Eye (tissue), 1 donor: ENCODE results near the gene CD86.
"Not testable (repeated sequence)": the region's sequence is repeated elsewhere in the genome, so short reads cannot be mapped to it uniquely, and the experiment has no call there.

ENCODE experiments used
- DNase-seq: peaks from one replicate; pipeline ENCODE4 v3.0.0-alpha.2; 2015

CD86 gene, protein sequence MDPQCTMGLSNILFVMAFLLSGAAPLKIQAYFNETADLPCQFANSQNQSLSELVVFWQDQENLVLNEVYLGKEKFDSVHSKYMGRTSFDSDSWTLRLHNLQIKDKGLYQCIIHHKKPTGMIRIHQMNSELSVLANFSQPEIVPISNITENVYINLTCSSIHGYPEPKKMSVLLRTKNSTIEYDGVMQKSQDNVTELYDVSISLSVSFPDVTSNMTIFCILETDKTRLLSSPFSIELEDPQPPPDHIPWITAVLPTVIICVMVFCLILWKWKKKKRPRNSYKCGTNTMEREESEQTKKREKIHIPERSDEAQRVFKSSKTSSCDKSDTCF

DNA sequence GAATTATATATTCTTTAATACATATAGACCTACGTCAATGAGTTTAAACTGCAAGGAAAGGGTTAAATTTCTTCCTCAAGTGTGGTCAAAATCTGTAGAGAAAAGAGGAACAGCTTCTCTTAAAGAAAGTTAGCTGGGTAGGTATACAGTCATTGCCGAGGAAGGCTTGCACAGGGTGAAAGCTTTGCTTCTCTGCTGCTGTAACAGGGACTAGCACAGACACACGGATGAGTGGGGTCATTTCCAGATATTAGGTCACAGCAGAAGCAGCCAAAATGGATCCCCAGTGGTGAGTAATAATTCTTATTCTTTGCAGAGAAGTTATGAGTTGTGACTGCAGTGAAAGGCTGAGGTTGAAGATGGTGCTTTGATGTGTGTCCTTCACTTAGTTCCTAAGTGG, at the start of gene CD86:
CD86 (plus strand) TSS at position 148 of the 400 bp plus-strand sequence; CDS start at position 276, 128 bp downstream.
- no peak for DNase-seq

DNA sequence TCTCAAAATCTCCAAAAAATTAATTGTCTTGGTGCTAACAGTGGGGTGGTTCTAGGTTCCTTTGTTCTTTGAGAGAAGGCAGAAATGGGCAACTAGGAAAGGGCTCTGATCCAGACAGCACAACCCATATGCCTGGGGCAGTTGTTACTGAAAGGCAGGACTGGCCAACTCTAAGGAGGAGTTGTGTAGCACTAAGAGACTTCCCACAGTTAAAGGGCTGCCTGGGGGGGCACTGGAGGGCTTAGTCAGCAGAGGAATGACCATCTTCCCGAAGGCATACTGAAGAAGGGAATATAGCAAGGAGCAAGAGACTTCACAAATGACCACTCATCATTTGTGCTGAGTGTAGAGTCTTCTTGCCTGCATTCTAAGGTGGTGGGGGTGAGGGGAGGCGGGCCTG, 48.9 kb upstream of the CD86 start:
- no peak for DNase-seq

DNA sequence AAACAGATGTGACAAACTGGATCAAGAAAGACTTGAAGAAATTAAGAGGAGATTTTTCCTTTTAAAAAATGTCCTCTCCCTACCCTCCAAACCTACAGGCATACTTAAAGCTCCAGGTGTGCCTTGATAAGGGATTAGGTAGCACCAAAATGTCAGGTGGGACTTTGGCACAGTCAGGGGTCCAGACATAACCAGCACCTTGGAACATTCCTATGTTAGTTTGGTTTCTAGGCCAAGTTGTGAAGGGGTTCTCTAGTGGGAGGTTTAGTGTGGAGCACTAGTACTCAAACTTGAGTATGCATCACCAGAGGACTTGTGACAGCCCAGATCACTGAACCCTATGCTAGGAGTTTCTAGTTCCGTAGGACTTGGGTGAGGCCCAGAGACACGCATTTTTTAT, 47.0 kb upstream of the CD86 start:
- DNase-seq: no peak

DNA sequence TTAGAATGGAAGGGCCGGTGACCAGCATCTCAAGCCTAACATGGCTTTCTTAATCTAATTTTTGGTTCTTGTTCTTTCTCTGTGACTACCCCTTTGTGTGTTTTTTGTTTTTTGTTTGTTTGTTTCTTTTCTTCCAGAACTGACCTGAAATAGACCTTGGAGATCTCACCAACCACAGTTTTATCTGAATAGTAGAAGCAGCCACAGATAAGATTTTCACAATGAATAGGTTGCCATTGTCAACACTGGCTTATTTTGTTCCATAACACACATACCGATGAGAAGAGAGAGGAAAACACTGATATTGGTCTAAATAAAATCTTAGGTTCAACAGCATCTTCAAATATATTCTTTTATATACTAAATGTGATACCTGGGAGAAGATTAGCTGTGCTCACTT, 44.7 kb upstream of the CD86 start:
- DNase-seq: no peak

DNA sequence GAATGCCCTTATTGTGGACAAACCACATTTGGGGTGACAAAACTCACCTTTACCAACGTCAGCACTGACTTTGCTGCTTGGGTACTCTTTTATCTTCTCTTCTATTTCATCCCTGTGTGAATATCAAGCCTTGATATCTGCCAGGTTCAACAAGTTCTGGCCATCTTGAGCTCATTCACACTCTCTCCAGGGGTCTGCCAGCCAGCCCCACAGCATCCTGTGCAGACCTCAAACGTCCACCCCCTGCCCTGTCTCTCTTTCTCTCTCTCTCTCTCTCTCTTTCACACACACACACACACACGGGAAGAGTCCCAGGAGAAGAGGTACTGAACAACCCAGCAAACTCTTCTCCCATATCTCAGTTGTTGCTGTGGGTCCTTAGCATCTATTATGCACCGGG, 43.8 kb upstream of the CD86 start:
- DNase-seq: no peak

DNA sequence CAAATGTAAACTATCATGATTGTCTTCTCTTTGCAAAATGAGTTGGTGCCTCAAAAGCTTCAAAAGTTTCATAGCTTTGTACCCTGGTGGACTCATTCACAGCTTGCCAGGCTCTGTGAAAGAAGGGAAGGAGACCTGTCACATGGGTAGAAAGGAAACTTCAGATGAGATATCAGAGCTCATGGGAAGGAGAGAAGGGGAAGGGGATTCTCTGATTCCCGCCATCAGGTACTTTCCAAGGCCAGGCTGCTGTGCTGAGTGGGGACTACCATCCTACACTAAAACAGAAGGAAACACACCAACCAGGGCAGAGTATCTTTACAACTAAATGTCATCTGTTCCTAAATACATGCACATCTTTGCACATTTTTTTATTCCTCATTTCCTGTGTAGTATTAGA, 42.3 kb upstream of the CD86 start:
- no peak for DNase-seq

DNA sequence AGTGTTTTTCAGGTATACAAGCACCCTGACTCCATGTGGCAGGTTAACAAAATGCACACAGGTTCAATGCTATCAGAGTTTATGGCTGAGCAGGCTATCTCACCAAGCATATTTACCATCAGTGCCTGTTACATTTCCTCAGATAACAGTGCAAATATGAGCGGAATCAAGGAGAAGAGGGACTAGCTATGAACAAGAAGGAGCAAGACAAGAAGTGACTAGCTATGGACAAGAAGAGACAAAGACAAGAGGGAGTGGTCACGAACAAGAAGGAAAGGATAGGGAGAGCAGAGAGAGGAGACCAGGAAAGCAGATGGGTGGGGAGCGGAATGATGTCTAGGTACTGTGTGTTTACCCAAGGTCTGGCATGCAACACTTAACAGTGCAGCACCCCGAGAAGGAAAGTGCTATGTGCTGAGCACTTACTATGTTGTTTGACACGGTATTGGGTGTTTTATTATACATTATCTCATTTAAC, 41.7 kb upstream of the CD86 start:
- DNase-seq: no peak

DNA sequence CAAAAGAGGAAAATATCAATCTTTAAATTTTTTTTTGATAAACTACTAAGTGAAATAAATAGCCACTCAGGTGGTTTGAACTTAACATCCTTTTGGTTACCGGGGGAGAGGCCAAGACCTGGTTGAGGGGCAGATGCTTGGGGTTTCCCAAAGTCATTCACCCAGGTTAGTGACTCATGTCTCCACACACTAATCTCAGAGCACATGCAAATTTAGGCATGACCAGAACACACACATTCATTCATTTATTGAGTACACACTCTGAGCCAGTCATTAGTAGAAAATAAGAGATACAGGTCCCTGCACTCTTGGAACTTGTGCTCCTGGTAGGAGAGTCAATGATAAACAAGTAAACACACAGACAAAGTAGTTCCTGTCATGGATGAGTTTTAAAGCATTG, 40.4 kb upstream of the CD86 start:
- DNase-seq: no peak

DNA sequence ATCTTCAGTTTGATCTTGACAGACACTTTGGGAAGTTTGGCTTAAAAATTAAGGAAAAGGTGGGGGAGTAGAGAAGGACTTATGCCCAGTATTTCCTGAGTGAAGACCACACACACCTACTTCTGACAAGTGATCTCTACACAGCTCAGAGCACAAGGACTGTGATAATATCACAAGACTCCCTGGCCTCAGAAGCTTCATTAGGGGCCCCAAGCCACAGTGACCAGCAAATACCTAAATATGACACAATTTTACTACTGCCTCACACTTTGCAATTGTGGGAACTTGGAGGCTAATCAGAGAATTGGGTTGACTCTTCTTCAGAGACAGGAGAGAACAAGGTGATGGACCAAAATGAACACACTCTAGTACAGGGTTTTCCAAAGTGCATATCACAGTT, 35.7 kb upstream of the CD86 start:
- DNase-seq: no peak

DNA sequence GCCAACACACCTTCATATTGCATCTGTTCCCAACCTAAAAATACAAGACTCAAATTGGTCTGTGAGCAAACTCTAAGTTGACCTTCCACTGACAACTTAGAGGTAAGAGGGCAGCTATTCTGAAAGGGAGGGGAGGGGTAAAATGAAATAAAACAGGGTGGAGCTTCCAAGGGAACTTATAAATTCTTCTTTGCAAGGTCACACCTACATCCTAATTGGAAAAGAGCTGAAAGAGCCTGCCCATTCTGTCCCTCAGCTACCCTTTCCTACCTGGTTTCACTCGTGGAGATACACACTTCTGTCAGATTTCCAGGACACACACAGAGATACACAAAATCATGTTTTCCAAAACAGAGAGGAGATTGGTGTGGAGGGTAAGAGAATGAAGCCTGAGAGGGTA, 34.1 kb upstream of the CD86 start:
- no peak for DNase-seq

DNA sequence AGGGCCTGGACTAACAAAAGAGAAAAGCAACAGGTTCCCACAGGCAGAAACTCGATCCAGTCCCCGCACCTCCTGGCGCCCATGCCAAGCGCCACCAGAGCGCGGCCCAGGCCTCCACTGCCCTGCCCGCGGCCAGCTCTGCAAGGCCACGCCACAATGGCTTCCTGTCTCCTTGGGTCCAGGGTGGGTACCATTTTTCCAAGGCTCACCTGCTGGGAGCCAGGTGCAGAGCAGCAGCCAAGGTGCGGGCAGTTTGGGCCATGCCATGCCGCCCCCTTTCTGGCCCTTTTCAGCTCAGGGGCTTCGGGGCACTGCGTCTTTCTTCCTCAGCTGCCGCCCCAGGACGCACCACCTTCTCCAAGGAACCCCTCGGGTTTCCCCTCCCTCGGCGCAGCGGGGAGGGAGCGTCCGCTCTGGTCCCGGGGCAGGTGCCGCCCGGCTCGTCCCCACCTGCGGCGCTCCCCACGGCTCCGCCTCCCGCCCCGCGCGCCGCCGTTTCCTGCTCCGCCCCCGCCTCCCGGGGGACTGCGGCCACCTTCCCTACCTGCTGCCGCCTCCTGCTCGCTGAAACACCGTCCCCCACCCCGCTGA, 33.3 kb upstream of the CD86 start, which contains the start of gene ILDR1:
ILDR1 (minus strand) TSS at position 437 of the 591 bp plus-strand sequence; CDS start at position 267, 170 bp downstream.
- peak; percentile 4 for DNase-seq

DNA sequence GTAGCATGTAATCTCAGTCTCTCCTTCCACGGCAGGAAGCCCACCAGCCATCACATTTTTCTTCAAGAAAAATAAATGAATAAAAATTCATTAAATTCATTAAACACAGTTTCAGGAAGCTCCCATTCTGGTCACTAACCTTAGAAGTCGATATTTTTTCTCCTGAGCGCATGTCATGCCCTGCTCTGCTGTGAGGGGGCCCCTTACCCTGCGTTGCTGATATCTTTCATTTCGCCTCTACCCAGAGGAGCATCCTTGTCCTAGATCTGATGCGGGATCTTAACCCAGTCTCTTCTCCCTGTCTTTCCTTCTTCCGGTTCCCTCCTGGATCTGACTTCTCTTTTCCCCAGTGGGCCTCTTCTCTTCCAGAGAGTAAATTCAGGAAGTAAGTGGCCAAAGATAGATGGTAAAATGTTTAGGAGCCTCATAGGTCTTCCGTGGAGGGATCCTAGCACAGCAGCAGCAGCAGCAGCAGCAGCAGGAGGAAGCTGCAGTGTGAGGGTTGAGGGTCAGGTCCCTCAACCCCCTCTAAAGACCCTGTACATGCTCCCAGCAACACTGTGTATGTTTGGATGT, 31.7 kb upstream of the CD86 start:
- no peak for DNase-seq

DNA sequence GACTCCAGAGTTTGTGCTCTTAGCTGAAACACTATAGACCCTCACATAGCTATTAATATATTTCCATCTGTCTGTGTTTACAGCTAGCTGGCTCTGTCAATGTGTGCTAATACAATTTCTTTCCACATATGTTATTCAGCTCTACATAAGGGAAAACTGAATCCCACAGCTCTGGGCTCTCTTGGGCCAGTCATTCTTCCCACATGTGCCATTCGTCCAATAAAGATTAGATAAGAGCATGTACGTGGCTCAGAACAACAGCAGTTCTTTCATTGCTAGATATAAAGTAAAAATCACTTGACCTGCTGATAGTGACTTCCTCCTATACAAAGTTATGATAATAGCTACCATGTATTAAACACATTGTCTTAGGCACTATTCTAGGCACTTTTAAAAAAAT, 30.4 kb upstream of the CD86 start:
- DNase-seq: no peak

DNA sequence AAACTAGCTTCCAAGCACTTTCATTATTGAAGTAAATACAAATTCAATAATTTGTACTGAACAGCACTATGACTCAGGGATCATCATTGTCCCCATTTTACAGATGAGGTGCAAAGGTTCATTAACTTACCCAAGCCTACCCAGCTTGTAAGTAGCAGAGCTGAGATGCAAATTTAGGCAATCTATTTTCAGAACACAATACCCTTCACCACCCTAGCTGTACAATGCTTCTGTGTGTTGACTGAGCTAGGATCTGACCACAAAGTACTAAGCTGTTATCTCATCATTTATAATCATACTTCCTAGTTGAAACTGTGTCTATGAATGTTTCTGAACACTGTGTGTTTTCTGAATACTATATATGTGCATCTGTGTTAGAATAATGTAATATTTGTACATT, 29.9 kb upstream of the CD86 start:
- no peak for DNase-seq

DNA sequence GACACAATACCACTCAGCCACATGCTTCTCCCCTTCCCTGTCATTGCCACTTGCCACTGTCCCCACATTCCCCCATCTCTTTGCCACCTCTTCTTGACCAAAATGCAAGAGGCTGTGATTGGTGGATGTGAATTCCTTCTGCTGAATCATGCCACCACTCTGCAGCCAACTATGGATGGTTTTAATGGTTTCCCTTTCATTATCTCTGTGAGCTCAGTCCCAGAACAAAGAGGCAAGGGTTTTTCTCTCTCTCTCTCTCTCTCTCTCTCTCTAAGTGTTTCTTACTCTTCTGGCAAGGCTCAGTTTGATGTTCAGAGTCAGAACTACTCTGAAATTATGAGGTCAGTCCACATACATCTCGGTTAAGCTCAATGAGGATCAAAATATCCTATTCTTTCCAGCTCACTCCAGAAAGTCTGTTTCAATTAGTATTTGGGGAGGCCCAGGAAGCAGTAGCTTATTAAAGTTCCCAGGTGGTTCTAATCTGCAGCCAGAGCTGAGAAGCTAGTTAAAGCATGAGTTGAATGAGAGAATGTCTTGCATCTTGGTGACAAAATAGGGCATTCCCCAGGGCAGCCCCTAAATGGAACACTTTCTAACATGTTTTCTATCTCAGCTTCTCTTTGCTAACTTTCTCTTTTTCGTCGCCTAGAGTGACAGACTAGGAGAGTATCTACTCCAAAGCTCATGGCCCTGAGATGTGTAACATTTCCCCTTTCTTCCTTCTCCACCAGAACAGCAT, 24.6 kb upstream of the CD86 start:
- DNase-seq: no peak

DNA sequence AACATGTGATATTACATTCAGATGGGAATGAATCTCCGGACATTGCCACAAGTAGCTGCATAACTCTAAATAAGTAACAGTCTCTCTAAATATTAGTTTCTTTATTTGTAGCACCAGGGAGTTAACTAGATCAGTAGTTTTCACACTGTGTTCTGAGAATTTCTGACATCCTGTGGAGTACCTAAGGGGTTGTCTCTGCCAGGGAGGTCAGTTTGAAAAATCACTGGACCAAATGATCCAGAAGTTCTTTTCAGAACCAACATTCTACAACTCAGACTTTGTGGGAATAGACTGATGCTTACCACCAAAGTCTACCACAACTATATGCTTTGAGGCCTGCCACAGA, 24.1 kb upstream of the CD86 start:
- DNase-seq: no peak

DNA sequence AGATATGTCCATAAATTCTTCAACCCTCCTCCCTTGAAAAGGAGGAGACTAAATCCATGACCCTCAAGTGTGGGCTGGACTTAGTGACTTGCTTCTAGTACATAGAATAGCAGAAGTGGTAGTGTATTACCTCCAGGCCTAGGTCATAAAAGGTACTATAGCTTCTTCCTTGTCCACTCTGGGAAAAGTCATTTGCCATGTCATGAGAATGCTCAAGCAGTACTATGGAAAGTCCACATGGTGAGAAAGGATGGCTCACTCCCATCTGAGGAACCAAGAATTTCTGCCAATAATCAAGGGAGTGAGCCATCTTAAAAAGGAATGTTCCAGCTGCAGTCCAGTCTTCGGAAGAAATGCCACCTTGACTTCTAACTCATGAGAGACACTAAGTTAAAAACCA, 22.6 kb upstream of the CD86 start:
- DNase-seq: no peak

DNA sequence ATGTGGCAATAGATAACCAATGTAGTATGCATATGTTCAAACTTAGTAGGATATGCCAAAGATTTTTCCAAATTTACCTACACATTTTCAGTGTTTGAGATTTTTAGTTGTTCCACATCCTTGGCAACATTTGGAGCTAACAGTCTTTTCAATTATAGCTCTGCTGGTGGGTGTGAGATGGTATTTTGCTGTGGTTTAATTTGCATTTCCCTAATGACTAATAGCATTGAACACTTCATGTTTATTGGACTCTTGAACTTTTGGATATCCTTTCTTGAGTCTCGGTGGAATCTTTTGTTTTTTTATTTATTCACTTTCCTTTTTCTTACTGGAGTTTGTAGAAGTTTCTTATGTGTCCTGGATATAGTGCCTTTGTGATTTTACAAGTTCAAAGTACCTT, 22.1 kb upstream of the CD86 start:
- no peak for DNase-seq

DNA sequence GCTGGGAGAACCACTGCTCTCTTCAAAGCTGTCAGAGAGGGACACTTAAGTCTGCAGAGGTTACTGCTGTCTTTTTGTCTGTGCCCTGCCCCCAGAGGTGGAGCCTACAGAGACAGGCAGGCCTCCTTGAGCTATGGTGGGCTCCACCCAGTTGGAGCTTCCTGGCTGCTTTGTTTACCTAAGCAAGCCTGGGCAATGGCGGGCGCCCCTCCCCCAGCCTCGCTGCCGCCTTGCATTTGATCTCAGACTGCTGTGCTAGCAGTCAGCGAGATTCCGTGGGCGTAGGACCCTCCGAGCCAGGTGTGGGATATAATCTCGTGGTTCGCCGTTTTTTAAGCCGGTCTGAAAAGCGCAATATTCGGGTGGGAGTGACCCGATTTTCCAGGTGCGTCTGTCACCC, 7.9 kb upstream of the CD86 start:
- not testable (repeated sequence) for DNase-seq

DNA sequence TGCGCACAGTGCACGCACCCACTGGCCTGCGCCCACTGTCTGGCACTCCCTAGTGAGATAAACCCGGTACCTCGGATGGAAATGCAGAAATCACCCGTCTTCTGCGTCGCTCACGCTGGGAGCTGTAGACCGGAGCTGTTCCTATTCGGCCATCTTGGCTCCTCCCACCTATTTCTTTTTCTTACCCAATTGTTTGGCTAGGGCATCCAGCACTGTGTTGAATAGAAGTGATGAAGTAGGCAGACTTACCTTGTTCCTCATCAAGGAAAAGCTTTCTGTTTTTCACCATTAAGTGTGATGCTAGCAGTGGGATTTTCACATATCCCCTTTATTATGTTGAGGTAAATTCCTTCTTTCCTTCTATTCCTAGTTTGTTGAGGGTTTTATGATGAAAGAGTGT, 7.4 kb upstream of the CD86 start:
- not testable (repeated sequence) for DNase-seq

DNA sequence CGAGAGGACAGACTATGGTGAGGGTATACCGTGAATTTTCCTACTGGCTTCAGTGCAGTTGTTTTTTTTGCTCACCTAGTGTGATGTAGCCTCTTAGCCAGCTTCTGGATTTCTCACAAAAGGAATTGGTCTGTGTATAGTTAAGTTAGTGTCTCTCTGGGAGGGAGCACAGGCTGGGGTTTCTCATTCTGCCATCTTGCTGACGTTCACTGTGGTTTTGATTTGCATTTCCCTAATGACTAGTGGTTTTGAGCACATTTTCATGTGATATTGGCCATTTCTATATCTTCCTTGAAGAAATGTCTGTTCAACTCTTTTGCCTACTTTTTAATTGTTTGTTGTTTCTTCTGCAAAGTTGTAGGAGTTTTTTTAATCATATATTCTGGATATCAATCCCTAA, 2.2 kb upstream of the CD86 start:
- DNase-seq: no peak

DNA sequence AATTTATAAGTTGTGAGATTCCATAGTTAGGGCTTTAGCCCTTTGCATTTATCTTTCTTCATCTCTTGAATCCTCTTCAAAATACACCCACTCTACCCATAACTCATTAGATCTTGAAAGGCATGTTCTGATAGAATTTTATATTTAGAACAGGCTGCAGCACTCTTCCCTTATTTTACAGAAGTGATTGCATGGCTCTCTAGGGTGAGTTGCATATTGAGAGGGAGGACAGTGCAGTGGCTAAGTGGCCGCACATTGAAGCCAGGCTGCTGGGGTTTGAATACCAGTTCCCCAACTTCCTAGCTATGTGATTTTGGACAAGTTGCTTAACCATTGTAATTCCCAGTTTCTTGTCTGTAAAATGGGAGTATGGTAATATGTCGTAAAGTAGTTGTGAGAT, 2.5 kb downstream of the CD86 start:
- DNase-seq: no peak

DNA sequence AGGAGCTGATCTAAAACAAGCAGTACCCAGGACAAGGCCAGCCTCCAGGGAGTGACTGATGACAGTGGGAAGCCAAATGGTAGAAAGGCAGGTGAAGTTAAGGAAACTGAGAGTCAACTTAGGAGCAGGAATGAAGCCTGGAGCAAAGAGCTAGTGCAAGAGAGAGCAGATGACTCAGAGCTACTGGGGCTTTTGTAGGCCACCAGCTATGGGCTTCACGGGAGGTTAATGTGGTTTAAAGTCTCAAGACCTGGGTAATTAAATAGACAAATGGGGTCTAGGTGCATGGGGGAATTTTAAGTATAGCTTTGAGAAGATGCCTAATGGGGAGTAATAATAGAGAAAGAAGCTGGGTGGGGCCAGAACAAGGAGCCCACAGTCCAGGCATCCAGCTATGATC, 3.1 kb downstream of the CD86 start:
- DNase-seq: no peak
